GM18508 (cell line): ENCODE data around the gene BLMH.

Source experiments
- ATAC-seq: cut with Tn5 transposase; IDR thresholded peaks from one replicate; pipeline ENCODE4 v1.9.1; 2021; ENCODE audit warnings: moderate number of reproducible peaks; ENCODE audit not compliant: insufficient read depth, unreplicated experiment

BLMH gene, protein sequence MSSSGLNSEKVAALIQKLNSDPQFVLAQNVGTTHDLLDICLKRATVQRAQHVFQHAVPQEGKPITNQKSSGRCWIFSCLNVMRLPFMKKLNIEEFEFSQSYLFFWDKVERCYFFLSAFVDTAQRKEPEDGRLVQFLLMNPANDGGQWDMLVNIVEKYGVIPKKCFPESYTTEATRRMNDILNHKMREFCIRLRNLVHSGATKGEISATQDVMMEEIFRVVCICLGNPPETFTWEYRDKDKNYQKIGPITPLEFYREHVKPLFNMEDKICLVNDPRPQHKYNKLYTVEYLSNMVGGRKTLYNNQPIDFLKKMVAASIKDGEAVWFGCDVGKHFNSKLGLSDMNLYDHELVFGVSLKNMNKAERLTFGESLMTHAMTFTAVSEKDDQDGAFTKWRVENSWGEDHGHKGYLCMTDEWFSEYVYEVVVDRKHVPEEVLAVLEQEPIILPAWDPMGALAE

DNA sequence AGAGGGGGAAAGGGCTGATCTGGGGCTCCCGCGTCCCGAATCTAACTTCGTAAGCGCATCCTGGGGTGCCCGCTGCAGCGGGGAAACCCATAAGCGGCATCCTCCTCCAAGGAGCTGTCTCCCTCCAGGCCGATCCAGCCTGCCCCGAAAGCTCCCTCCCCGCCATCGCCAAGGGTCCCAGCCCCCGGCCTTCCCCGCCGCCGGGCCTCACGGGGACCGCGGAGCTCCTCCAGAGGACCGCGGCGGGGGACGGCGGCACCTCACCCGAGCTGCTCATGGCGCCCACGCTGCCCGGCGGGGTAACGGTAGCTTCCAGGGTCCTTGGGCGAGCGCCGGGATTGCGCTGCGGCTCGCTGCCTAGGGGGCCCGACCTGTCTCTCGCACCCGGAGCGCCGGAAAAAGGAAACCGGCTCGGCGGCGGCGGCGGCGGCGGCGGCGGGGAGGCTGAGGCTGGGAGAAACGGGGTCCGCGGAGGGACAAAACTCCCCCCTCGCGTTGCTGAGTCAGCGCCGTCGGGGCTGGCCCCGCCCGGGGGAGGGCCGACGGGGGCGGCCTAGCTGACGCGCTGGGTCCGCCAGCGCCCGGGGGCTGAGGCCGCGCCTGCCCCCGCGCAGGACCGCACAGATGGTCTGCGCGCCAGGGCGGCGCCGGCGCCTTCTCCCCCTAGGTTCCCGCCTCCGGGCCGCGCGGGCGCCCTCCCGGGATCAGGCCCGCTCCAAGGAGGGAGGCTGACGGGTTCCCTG is at the start of gene BLMH:
BLMH (minus strand) TSS at position 402 of the 743 bp plus-strand sequence; CDS start at position 277, 125 bp downstream.
- ATAC-seq = no peak

DNA sequence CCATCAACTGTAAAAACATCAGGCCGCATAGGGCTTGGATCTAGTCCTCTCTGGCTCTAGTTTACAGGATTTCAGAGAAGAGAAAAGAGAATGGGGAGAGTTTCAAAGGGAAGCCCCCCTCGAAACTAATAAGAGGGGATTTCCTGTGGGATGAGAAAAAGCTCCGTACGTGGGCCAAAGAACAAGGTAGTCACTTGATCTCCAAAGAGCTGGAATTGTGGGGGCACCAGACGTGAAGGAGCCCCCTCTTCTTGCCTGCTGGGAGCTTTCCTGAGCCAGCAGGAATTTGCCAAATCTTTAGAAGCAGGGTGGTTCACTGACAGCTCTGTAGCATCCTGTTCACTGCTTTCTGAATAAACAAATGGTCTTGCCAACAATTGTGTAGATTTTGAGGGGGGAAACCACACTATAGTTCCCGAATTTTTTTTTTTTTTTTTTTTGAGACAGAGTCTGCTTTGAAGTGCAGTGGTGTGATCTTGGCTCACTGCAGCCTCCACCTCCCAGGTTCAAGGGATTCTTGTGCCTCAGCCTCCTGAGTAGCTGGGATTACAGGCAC is 49.1 kb upstream of the BLMH start:
- no peak for ATAC-seq

DNA sequence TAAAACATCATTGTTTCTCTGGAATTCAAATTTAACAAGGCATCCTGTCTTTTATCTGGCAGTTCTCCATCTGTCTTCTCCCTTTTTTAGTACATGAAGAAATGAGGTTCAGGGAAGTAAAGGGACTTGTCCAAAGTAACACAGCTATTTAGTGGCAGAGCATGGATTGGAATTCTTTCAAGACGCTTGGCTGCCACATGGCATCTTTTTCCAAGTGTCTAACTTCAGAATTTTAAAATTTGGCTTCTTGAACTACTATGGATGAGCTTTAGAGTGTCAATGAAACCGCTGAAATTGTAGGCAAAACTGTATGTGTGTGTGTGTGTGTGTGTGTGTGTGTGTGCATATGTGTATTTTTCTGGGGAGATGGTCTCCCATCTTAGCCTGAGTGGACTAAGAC is 47.3 kb upstream of the BLMH start:
- no peak for ATAC-seq

DNA sequence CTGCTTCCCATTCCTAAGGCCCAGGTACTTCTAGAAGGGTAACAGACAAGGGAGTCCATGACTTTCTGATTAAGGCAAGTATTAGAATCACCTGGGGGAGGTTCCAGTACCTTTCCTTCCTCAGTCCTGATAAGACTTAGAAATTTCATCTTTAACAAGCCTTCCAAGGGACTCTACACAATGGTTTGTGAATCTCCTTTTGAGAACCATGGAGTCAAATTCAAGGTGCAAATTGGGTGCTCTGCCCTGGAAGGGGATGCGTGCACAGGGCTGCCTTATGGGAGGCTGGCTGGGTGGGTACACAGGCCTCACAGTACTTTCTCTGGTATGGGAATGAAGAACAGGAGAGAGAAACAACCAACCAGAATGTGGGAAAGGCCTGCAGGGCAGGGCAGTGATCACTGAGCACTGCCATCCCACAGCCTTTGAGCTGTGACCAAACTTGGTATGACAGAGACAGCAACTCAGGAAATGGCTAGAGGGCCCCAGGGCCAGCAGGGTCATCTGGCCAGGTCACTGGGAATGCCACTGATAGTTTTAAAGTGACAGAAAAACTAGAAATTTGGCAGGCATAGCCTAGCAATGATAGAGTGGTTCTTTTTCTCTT is 45.8 kb upstream of the BLMH start:
- no peak for ATAC-seq

DNA sequence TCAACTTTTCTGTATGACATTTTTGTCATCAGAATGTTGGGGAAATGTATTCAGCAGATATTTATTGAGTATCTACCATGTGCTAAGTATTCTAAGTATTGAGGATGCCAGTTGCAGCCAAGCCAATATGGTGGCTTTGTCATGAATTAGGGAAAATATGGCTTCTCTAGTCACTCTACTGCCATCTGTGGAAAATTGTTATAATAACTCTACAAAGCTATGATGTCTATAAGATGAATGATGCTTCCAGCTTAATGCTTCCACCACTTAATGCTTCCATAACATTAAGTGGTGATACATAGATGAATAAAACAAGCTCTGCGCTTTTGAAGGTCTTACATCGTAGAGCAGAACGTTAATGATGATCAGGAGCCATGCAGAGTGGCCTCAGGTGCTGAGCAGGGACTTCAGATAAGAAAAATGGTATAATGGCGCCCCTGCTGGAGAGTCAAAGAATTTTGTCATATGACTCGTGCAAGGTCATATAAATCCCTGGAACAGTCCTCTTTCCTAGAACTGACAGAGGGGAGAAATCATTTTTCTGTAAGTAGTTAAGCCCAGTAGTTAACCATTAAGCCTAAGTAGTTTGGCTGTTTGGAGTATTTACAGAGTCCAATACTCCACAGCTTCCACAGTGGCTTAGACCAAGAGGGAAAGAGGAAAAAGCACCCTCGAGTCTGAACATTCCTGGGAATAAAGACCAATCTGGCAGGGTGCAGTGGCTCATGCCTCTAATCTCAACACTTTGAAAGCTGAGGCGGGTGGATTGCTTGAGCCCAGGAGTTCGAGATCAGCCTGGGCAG is 44.8 kb upstream of the BLMH start:
- no peak for ATAC-seq

DNA sequence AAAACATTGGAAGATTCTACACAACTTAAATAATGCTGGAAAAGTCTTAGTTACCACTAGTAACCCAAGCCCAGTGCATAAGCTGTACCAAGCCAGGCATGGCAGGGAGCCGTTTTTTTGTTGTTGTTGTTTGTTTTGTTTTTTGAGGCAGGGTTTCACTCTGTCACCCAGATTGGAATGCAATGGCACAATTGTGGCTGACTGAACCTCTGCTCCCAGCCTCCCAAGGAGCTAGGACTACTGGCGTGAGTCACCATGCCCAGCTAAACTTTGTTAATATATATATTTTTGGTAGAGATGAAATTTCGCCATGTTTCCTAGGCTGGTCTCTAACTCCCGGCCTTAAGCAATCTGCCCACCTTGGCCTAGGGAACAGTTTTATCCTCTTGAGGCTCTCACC is 42.7 kb upstream of the BLMH start:
- no peak for ATAC-seq

DNA sequence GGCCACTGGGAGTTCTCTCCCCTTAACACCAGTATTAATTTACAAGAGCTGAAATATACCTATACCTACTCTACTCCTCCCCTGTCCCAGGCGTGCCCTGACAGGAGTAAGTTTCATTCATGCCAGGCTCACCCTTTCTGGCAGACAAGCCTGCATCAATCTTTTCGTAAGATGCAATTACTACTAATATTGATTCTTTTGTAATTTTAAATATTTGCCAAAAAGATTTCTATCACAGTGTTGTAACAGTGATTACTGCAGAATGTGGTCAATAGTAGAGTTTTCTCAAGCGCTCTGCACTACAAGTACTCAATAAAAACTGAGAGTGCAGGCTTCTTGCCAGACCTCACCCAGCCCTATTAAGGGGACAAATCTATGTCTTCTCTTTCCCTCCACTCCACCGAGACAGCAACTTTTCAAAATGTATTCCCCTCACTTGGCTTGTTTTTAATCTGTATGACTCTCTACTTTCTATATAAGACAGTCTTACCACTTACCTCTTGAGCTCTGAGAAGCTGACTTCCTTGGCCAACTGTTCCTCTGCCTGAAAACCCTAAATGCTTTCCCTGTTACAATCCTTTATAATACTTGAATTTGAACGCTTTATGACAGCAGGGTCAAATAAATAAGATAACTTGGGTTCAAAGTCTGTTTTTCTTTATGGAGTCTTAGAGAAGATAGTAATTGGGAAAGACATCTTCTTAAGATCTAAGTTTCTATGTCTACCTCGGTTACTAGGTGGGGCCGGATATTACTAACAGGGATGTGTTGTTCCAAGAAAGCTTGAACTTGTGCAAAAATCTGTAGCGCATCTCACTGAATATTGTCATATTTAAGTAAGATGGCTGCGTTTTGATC is 42.0 kb upstream of the BLMH start, which contains the start of gene TMIGD1:
TMIGD1 (minus strand) TSS at position 555 of the 858 bp plus-strand sequence. CDS start 1,924 bp downstream, outside the sequence.
- ATAC-seq = no peak

DNA sequence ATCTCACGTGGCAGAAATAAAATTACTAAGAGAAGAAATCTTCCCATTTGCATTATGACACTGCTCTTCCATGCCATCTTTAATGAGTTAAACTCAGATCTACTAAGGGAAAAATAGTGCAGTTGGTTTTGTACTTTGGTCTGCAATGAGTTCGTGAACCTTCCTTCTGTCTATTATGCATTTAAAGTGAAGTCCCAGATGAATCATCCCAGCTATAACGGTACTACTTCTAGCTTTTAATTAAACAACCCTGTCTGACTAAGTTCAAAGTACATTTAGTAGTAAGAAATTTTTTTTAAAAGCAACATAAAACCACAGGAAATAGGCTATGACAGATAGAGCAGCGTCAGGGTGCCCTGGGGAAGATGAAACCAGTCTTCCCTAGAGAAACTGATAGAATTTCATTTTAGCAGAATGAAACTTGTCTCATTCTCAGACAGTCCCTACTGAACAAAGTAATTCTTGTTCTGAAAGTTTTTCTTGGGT is 40.4 kb upstream of the BLMH start:
- peak; percentile 48 for ATAC-seq

DNA sequence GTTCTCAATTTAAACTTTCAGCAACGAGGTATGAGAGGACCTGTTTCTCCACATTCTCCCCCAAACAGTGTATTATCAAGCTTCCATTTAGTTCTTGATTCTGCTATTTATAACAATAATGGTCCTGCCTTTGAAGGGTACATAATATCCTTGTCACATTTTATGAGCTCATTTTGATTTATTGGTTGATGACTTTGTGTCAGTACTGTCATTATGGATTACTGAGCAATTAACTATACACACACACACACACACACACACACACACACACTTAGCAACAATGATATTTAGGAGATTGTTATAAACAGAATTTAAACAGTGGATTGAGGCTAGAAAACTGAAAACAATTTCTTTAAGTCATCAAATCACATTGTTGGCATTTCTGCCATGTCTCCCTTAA is 35.1 kb upstream of the BLMH start:
- no peak for ATAC-seq

DNA sequence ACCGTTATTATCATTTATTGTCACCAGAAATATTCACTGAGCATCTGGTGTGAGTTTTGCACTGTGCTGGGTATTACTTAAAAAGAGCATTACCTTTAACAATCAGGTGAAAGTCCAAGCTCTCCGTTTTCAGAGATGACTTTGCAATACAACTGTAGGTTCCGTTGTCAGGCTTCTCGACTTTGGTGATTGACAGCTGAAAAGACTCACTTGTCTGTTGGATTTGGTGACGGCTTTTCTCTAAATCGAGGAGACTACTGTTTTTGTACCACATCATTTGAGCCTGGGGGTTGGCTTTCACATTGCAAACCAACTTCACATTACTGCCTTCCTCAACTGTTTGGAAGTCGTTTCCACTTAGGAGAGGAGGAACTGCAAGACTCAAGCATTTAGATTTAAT is 33.0 kb upstream of the BLMH start:
- no peak for ATAC-seq

DNA sequence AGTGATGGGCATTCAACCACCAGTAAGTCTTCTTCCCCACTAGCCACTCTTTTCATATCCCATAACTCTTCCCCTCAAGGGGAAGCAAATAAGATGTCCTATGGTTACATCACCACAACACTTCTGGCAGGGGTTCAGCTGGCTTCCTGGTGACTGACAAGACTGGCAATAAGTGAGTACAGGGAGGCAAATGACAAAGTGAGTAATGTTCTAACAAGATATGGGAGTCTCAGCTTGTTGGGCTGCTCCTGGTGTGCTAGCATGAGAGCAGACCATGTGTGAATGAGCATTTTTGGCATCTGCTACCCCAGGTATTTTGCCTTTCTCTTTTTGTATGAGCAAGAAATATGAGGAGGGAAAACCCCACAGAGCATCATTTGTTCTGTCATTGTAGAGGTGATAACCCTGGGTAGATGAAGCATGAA is 32.2 kb upstream of the BLMH start:
- no peak for ATAC-seq

DNA sequence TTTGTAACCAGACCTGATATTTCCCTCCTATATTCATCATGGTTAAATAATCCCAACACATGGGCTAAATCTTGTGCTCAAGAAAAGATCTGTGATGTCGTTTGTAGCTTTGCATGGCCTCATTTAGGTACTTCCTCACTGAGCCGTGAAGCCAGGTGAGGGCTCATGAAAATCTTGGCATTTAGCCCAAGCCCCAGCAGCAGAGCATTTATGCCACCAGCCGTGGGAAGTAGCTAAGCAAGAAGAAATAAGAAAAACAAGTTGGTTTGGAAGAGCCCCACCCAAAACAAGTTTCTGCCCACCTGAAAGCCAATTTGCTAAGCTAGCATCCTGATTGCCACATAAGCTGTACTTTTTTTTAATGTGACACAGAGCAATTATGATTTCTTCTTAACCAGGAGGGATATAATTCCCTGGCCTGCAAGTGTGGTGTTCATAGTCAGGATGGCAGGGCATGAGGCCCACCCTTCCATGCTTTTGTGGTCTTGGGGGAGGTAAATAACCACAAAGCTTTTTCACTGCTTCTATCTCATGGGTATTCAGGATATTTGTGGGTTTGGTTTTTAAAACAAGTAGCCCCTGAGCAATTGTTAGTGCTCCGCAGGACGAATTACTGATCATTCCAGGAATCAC is 31.6 kb upstream of the BLMH start:
- no peak for ATAC-seq

DNA sequence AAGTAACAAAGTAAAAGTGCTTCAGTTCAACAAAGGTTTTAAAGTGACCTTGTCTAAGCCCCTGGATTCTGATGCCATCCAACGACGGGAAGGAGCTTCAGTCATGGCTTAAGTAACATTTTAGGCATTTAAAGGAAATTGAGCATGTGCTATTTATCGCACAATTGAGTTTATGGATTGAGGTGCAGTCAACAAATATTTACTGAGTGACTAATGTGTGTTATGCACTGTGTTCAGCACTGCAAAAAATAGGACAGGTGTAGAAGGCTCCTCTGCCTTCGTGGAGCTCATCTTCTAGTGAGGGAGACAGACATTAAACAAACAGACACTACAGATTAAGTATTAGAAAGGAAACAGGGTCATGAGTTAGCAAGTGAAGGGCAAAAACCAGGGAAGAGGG is 29.6 kb upstream of the BLMH start:
- no peak for ATAC-seq

DNA sequence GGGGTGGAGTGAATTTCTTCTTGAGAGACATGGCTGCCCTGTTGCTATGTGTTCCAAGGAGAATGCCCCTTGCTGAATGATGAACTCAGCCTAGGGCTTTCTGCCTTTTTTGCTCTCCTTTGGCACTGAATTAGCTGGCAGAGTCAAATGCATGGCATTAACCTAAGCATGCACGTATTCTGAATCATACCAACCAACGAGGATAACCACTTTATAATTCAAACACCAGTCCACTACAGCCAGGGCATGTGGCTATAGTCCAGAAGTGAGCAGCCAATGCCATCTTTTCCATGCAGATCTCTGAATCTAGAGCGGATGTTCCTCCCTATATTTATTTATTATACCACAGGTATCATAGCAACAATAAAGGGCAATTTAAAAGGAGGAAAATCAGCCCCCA is 26.4 kb upstream of the BLMH start:
- no peak for ATAC-seq

DNA sequence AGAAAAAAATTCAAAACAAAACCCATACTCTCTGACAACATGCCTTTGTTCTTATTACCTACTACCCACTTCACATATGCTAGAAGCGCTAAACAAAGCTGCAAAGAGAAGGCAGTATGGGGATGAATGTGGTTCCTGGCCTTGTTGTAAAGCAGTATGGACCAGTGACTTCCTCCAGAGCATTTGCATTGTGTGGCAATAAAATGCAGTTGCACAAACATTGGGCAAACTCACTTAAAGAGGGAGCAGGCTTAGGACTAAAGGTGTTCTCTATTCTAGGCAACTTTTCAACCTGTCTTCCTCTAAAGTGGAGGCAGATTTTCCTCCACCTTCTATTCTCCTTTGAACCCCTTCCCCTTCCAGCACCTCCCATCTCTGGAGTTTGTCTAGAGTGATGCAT is 25.0 kb upstream of the BLMH start:
- ATAC-seq = no peak

DNA sequence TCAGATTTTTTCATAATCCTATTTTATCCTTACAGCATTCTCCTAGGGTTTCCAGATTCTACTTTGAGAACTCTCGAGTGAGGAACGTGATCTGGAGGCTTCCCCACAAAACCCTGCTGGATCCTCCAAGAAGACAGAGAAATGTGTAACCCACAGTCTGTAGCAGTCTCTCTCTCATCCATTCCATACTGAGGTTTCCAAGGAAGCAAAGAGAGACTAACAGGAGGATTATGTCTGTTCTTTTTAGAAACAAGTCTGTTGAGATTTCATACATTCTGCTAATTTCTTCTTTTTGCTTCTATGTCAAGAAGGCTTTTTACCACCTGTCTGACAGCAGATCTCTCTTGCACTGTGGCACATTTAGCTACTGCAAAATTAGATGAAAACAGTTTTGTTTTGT is 23.4 kb upstream of the BLMH start:
- no peak for ATAC-seq

DNA sequence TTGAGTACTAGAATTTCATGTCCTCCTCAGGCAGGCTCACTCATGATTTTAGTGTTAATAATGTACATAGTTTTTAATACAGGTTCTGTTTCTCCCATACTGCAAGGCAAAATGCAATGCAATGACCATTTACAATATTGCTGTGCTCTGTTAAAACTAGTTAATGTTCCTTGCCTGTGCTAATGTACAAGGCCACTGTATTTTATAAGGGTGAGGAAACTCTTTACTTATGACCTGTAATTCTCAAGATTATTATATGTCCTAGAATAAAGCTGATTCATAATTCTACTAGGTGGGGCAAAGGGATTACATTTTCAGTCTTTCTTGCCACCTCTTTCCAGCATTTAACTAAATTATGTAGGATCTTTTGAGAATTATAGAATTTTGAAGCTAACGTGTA is 22.7 kb upstream of the BLMH start:
- no peak for ATAC-seq

DNA sequence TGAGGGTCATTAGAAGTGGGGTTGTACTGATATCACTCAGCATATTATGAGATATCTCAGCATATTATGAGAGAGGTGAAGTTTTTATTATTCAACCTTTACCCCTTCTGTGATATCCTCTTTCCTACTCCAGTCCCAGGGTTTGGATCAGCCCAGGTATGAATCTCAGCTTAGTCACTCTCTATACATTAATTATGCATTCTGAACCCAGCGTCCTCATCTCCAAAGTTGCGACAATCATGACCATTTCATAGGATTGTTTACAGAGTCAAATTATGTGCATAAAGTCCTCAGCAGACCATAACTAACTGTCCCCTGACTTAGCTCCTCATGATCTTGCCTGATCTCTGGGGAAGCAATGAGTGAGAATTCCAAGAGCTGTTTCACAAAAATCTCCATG is 20.5 kb upstream of the BLMH start:
- ATAC-seq = no peak
